ENCODE results near the gene TANGO6. TPM values are rescaled to one million over a fixed set of nuclear protein-coding genes. Genes with fewer than 3 reads are reported as not detected.

Gene TANGO6
- total and polyA plus RNA-seq, 9 donors = 4.7 to 27.8 (median 15.5) TPM

DNA sequence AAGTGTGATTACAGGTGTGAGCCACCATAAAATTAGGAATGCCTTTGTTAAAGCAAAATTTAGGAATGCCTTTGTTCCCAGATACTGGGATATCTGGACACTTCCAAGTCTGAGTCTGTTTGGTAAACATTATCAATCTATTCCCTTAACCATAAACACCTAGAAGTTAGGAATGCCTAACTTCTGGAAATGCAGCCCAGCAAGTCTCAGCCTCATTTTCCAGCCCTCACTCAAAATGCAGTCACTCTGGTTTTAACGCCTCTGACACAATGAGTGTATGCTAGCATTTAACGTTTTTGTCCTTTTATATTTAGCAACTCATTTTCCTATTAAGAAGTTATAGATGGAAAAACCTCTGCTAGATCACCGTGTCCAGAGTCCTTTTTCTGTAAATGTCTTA, 227.7 kb downstream of the TANGO6 start:
- intact Hi-C loops (cut with DNase I) = no loop called here
- WGBS, 3 donors = 82 to 85% (median 84%) methylated on average over 3 of the region's 3 CpGs
- TF ChIP-seq, protein P1, sequence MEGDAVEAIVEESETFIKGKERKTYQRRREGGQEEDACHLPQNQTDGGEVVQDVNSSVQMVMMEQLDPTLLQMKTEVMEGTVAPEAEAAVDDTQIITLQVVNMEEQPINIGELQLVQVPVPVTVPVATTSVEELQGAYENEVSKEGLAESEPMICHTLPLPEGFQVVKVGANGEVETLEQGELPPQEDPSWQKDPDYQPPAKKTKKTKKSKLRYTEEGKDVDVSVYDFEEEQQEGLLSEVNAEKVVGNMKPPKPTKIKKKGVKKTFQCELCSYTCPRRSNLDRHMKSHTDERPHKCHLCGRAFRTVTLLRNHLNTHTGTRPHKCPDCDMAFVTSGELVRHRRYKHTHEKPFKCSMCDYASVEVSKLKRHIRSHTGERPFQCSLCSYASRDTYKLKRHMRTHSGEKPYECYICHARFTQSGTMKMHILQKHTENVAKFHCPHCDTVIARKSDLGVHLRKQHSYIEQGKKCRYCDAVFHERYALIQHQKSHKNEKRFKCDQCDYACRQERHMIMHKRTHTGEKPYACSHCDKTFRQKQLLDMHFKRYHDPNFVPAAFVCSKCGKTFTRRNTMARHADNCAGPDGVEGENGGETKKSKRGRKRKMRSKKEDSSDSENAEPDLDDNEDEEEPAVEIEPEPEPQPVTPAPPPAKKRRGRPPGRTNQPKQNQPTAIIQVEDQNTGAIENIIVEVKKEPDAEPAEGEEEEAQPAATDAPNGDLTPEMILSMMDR (IDR thresholded peaks at IDR 0.05) = no peak
- TF ChIP-seq EP300 (IDR thresholded peaks at IDR 0.05) (no peak), POLR2A (IDR thresholded peaks at IDR 0.05) (no peak)

DNA sequence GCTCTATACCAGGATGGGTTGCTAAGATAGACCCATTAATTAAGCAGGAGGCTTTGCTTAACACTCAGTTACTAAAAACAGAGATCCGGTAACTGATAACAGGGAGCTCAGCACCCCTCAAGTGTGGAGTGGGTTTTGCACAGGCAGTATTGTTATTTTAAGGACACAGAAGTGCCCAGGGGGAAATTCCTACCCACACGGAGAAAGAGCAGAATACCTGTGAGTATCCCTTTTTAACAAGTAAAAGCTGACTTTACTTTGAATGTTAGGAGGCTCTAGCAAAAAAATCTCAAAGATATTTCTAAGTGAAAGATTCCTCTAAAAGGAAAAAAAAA, 229.3 kb downstream of the TANGO6 start:
- Histone ChIP-seq H3K27ac (no peak overlapping the region), H3K27me3 (no peaks in the 10 kb centered on the region), H3K4me3 (no peak overlapping the region), H3K4me1 (ENCODE audit: insufficient read depth) (no peaks in the 10 kb centered on the region), H3K36me3 (no peaks in the 10 kb centered on the region), H3K9me3 (no peaks in the 10 kb centered on the region)
- TF ChIP-seq POLR2A (IDR thresholded peaks at IDR 0.05) (no peak), EP300 (IDR thresholded peaks at IDR 0.05) (no peak)
- TF ChIP-seq, protein P1 (IDR thresholded peaks at IDR 0.05) = no peak
- DNase-seq = no peak
- intact Hi-C loops (cut with DNase I) = no loop called here
- 86 to 87% (median 86%) methylated on average over 2 of the region's 2 CpGs for WGBS, 3 donors

More for the DNA sequence above, 227.7 kb downstream of the TANGO6 start:
- DNase-seq = no peak
- Histone ChIP-seq H3K9me3 (no peaks in the 10 kb centered on the region), H3K27ac (no peak overlapping the region), H3K27me3 (no peaks in the 10 kb centered on the region), H3K36me3 (no peaks in the 10 kb centered on the region), H3K4me1 (ENCODE audit: insufficient read depth) (no peaks in the 10 kb centered on the region), H3K4me3 (no peak overlapping the region)

DNA sequence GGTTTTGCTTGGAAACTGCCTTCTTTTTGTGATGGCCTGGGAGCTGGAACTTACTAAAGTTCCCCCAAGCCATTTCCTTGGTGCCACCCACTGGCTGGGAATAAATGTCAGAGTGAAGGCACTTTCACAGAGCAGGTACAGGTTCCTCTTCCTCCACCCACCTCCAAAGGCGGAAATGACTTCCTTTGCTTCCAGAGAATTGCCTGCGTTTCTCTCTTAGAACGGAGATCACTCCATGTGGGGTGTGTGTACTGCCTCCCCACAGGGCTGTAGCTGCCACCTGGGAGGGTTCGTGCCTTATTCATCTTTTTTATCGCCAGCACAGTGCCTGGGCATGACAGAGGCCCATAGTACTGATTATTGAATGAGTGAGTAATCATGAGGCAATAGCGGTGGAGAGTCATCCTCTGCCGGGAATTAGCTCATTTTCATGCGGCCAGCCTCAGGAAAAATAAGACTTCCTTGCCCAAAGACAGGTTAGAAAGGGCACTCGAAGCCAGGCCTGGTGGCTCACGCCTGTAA, 229.9 kb downstream of the TANGO6 start:
- Histone ChIP-seq H3K27me3 (no peaks in the 10 kb centered on the region), H3K9me3 (no peaks in the 10 kb centered on the region), H3K4me1 (ENCODE audit: insufficient read depth) (no peaks in the 10 kb centered on the region), H3K27ac (no peak overlapping the region), H3K36me3 (no peaks in the 10 kb centered on the region), H3K4me3 (no peak overlapping the region)
- 93 to 95% (median 93%) methylated on average over 10 of the region's 10 CpGs for WGBS, 3 donors
- TF ChIP-seq EP300 (IDR thresholded peaks at IDR 0.05) = no peak
- no peak for TF ChIP-seq POLR2A (IDR thresholded peaks at IDR 0.05)
- TF ChIP-seq, protein P1 (IDR thresholded peaks at IDR 0.05) = no peak
- no peak for DNase-seq
- intact Hi-C loops (cut with DNase I) = no loop called here

DNA sequence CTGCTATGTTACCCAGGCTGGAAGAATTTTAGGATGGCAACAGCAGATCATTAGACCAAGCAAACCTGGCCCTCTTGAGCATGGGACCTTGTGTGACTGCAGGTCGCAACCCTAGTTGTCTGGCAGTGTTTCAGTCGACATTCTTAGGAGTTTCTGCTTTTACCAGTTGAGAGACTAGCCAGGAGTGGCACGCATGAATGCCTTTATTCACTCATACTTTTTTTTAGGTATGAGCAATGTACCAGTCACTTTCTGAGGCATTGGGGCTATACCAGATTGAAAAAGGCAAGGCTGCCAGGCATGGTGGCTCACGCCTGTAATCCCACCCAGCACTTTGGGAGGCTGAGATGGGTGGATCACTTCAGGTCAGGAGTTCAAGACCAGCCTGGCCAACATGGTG, 233.9 kb downstream of the TANGO6 start:
- no peak overlapping the region for H3K4me3 ChIP-seq
- 86 to 92% (median 90%) methylated on average over 4 of the region's 4 CpGs for WGBS, 3 donors
- no peaks in the 10 kb centered on the region for H3K4me1 ChIP-seq (ENCODE audit: insufficient read depth)
- DNase-seq = no peak
- no peaks in the 10 kb centered on the region for H3K27me3 ChIP-seq
- H3K27ac ChIP-seq = no peak overlapping the region
- H3K36me3 ChIP-seq = no peaks in the 10 kb centered on the region
- intact Hi-C loops (cut with DNase I) = no loop called here
- TF ChIP-seq, protein P1 (IDR thresholded peaks at IDR 0.05) = no peak
- TF ChIP-seq POLR2A (IDR thresholded peaks at IDR 0.05) (no peak), EP300 (IDR thresholded peaks at IDR 0.05) (no peak)
- no peaks in the 10 kb centered on the region for H3K9me3 ChIP-seq

All from ovary (tissue), 9 donors.